ENCODE results near the gene CHRNA1.

- no peak for TF ChIP-seq CTCF (IDR thresholded peaks at IDR 0.05; ENCODE audit: insufficient read depth, low read length, poor library complexity, severe bottlenecking)
- no peak for TF ChIP-seq EZH2phosphoT487 (conservative IDR thresholded peaks at IDR 0.05; ENCODE audit: low read length)
Measured at GRCh38 chr2:174750923-174751441, 13.3 kb downstream of the CHRNA1 start.

Data from SU-DHL-6 (cell line).